Panc1 (cell line): ENCODE measurements around the gene SLC9A5. TPM values are rescaled to one million over a fixed set of nuclear protein-coding genes. Genes with fewer than 3 reads are reported as not detected.

Source experiments
- ATAC-seq: fragments of 200-7000 bp; cut with Tn5 transposase; 2 replicates; pipeline ENCODE4 v1.9.1; 2020; ENCODE audit warnings: mild to moderate bottlenecking, moderate library complexity
- BruUV-seq: library from RNA; stranded (reverse); fragments of 400-500 nt; replicated peaks from 2 replicates; lab custom pipeline; 2021; lab: Mats Ljungman, UMichigan
- CTCF ChIA-PET: fragments of 300-600 bp; sonication (Branson Sonifier 250); formaldehyde crosslinking; loops from one replicate; lab custom pipeline; 2022; ENCODE audit warnings: antibody characterized with exemption; lab: Charles Lee
- POLR2A ChIA-PET: fragments of 300-600 bp; sonication (Branson Sonifier 250); formaldehyde crosslinking; loops from one replicate; lab custom pipeline; 2022; ENCODE audit warnings: antibody characterized with exemption; lab: Charles Lee
- DNase-seq: peaks from one replicate; pipeline ENCODE4 v3.0.0-alpha.2; 2010; ENCODE audit warnings: low read depth, low spot score
- H3K27ac ChIP-seq: 2 replicates; pipeline ENCODE4 v1.5.1; 2011; ENCODE audit warnings: mild to moderate bottlenecking, low read length, inconsistent platforms
- H3K27me3 ChIP-seq: fragments of 200-500 bp; sonication (Bioruptor generic); 2 replicates; pipeline ENCODE4 v1.6.0; 2014; ENCODE audit warnings: low read length, inconsistent platforms; ENCODE audit not compliant: control insufficient read depth, insufficient read depth
- H3K36me3 ChIP-seq: fragments of 200-500 bp; sonication (Bioruptor generic); 2 replicates; pipeline ENCODE4 v1.5.1; 2014; ENCODE audit warnings: inconsistent platforms, mild to moderate bottlenecking, low read length, moderate library complexity; ENCODE audit not compliant: control insufficient read depth, insufficient read depth
- H3K4me1 ChIP-seq: 2 replicates; pipeline ENCODE4 v1.5.1; 2011; ENCODE audit warnings: inconsistent platforms, mild to moderate bottlenecking, low read length, moderate library complexity; ENCODE audit not compliant: control insufficient read depth, insufficient read depth
- H3K4me3 ChIP-seq, 2 experiments: 2 replicates each; pipeline ENCODE4 v1.5.1; 2011 to 2012; ENCODE audit warnings: low read depth in 2 of 2, low read length in 2 of 2, mild to moderate bottlenecking in 2 of 2, inconsistent platforms in 1 of 2, moderate library complexity in 1 of 2
- H3K9me3 ChIP-seq: fragments of 200-500 bp; sonication (Bioruptor generic); 2 replicates; pipeline ENCODE4 v1.5.1; 2014; ENCODE audit warnings: low read depth, mild to moderate bottlenecking, inconsistent platforms, low read length, moderate library complexity; ENCODE audit not compliant: control insufficient read depth, insufficient read depth
- CTCF ChIP-seq: fragments of 450-650 bp; IDR thresholded peaks from 2 replicates; pipeline ENCODE4 v1.5.1; 2017; ENCODE audit warnings: mild to moderate bottlenecking
- POLR2AphosphoS5 ChIP-seq: IDR thresholded peaks from 2 replicates; pipeline ENCODE4 v1.6.1; 2012; ENCODE audit warnings: mild to moderate bottlenecking, low read depth, low read length, moderate library complexity
- REST ChIP-seq, 2 experiments: IDR thresholded peaks; 2 replicates each; pipeline ENCODE4 v1.6.1; 2011 to 2012; ENCODE audit warnings: low read depth in 2 of 2, control low read depth in 1 of 2, low read length in 1 of 2, mild to moderate bottlenecking in 1 of 2, moderate library complexity in 1 of 2; ENCODE audit not compliant: insufficient read depth in 1 of 2
- SIN3A ChIP-seq: IDR thresholded peaks from 2 replicates; pipeline ENCODE4 v1.6.1; 2012; ENCODE audit warnings: low read depth, mild to moderate bottlenecking, low read length, moderate library complexity, borderline replicate concordance; ENCODE audit not compliant: insufficient read depth
- TCF7L2 ChIP-seq: IDR thresholded peaks from 2 replicates; pipeline ENCODE4 v1.6.1; 2011; ENCODE audit warnings: mild to moderate bottlenecking, low read depth, low read length, inconsistent platforms
- in situ Hi-C: cut with HindIII; loops from 2 replicates; pipeline ENCODE4 v1.10.0; 2016; ENCODE audit warnings: low sequenced_read_pairs, low pct_unique_long_range_greater_than_20kb
- intact Hi-C: fragments of 100-400 bp; cut with micrococcal nuclease; formaldehyde crosslinking; loops from one replicate; pipeline ENCODE4 v1.10.0; 2022; ENCODE audit not compliant: unreplicated experiment
- total RNA-seq: library from RNA; stranded (reverse); gene quantifications from one replicate; pipeline ENCODE4 v1.2.1, GENCODE V29; 2021; ENCODE audit not compliant: unreplicated experiment

The SLC9A5 gene
- total RNA-seq, 1 experiment from 2014 or later: 1.7 TPM

DNA sequence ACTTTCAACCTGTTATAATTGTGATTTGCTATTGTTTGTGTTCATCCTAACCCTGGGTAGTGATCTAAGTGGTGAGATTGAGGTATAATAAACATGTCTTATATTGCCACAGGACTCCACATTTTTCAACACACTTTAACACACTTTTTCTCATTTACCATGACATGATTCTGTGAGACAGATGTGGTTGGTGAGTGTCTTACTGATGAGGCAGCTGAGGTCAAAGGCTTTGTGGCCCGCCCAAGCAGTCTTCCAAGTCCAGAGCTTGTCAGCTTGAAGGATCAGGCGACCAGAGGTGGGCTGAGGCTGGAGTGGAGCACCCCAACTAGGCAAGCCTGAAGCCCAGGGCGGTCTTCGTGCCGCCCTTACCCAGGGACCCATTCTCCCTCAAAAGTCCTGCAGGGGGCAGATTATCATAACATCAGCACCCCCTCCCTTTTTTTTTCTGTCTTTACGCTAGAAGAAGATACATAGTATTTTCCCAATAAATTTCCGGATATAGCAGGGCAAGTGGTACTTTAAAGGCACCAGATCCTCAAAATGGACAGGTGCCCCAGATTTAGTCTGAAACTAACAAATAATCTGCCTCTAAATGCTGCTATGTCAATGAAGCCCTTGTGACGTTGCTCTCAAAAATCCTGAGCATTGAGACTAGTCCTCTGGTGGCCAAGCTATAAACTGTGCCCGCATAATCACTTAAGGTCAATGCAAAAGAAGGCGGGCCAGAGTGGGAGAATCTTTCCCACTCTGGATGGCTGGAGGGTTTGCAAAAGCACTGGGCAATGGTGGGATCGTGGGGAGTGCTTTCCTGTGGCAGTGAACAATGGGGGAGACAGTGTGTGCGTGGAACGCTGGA, 56.7 kb downstream of the SLC9A5 start:
- no peaks in the 10 kb centered on the region for H3K4me1 ChIP-seq
- POLR2A ChIA-PET: no interaction called here
- no peaks in the 10 kb centered on the region for H3K27me3 ChIP-seq
- no peak overlapping the region for H3K27ac ChIP-seq
- no peak overlapping the region for H3K4me3 ChIP-seq
- CTCF ChIA-PET: no interaction called here
- H3K9me3 ChIP-seq: no peaks in the 10 kb centered on the region
- no TSS peak for BruUV-seq
- TF ChIP-seq REST (IDR thresholded peaks at IDR 0.05; ENCODE audit: insufficient read depth in 1 of 2, low read depth in 2 of 2, low read length in 1 of 2) (no peak), CTCF (no peak)
- in situ Hi-C loops (no loop called here), intact Hi-C loops (loop anchor here (1.0 kb wide), 1 partner anchor 18 kb away; no protein-coding TSS in a partner anchor)
- ATAC-seq (no peak), DNase-seq (no peak)
- H3K36me3 ChIP-seq: no peaks in the 10 kb centered on the region

DNA sequence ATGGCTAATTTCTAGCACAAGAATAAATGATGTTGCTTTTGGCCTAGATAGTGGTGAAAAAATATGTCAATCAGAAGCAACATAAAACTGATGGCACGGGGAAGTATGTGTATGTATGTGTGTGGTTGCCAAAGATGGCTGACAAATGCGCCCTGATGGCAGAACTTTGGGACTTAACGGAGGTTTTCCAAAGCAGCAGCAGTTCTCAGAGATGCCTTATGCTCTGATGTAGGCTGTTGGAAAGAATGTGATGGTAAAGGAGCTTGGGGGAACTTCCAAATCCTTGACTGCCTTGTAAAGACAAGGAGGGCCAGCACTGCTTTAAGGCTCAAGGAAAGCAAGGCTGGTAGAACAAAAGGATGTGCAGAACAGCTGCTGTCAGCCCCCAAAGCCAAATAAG, 61.8 kb downstream of the SLC9A5 start:
- CTCF ChIA-PET: no interaction called here
- H3K9me3 ChIP-seq: no peaks in the 10 kb centered on the region
- H3K4me3 ChIP-seq: no peak overlapping the region
- intact Hi-C loops: no loop called here
- no peak for TF ChIP-seq CTCF
- no peak for TF ChIP-seq POLR2AphosphoS5
- TF ChIP-seq TCF7L2: no peak
- no peak for TF ChIP-seq SIN3A
- TF ChIP-seq REST (IDR thresholded peaks at IDR 0.05; ENCODE audit: insufficient read depth in 1 of 2, low read depth in 2 of 2, low read length in 1 of 2): no peak
- no peaks in the 10 kb centered on the region for H3K4me1 ChIP-seq
- BruUV-seq: no TSS peak
- no peaks in the 10 kb centered on the region for H3K36me3 ChIP-seq
- DNase-seq (no peak), ATAC-seq (no peak)
- in situ Hi-C loops: no loop called here
- H3K27ac ChIP-seq: no peak overlapping the region
- no peaks in the 10 kb centered on the region for H3K27me3 ChIP-seq
- POLR2A ChIA-PET: no interaction called here
